HEK293 (cell line): ENCODE data around the gene SAMM50.

Source experiments
- CTCF ChIA-PET: fragments of 350-600 bp; formaldehyde crosslinking; extraction: SDS; loops from one replicate; lab custom pipeline; 2021; ENCODE audit warnings: antibody characterized with exemption; lab: Yijun Ruan, JAX
- POLR2A ChIA-PET: fragments of 300-600 bp; formaldehyde crosslinking; extraction: SDS; loops from one replicate; lab custom pipeline; 2020; ENCODE audit warnings: antibody characterized with exemption, inconsistent platforms; lab: Yijun Ruan, JAX
- H3K27ac ChIP-seq: fragments of 200-500 bp; sonication (Bioruptor generic); 2 replicates; pipeline ENCODE4 v1.5.1; 2014; ENCODE audit warnings: low read depth, low read length, control low read depth, inconsistent platforms; ENCODE audit errors: extremely low read depth
- H3K36me3 ChIP-seq, 2 experiments: fragments of 200-500 bp in 1 of 2; sonication (Bioruptor generic) in 1 of 2; 1 replicate in 1 of 2; 2 replicates in 1 of 2; pipeline ENCODE4 v1.5.1; 2014 to 2017; ENCODE audit warnings: inconsistent platforms in 2 of 2, low read length in 2 of 2; ENCODE audit not compliant: control insufficient read depth in 2 of 2, insufficient read depth in 1 of 2
- H3K4me1 ChIP-seq: fragments of 200-500 bp; sonication (Bioruptor generic); 2 replicates; pipeline ENCODE4 v1.5.1; 2014; ENCODE audit warnings: mild to moderate bottlenecking, low read length, inconsistent platforms; ENCODE audit not compliant: control insufficient read depth, insufficient read depth
- H3K4me3 ChIP-seq: 2 replicates; pipeline ENCODE4 v1.5.1; 2011; ENCODE audit warnings: low read depth, mild to moderate bottlenecking, control low read depth, low read length, moderate library complexity
- H3K9me3 ChIP-seq: fragments of 200-500 bp; sonication (Bioruptor generic); 2 replicates; pipeline ENCODE4 v1.5.1; 2014; ENCODE audit warnings: low read depth, low read length, inconsistent platforms; ENCODE audit not compliant: control insufficient read depth, insufficient read depth
- AEBP2 ChIP-seq: fragments of 450-650 bp; formaldehyde crosslinking; IDR thresholded peaks from 2 replicates; pipeline ENCODE4 v1.5.1; 2016; ENCODE audit warnings: missing biosample characterization, missing genetic modification characterization, borderline replicate concordance
- FEZF1 ChIP-seq: fragments of 450-650 bp; formaldehyde crosslinking; IDR thresholded peaks from 2 replicates; pipeline ENCODE4 v1.5.1; 2016; ENCODE audit warnings: missing biosample characterization, missing genetic modification characterization
- GLIS2 ChIP-seq: fragments of 450-650 bp; formaldehyde crosslinking; IDR thresholded peaks from 2 replicates; pipeline ENCODE4 v1.5.1; 2016; ENCODE audit warnings: missing biosample characterization, missing genetic modification characterization
- MYNN ChIP-seq: fragments of 450-650 bp; formaldehyde crosslinking; IDR thresholded peaks from 2 replicates; pipeline ENCODE4 v1.5.1; 2016; ENCODE audit warnings: missing biosample characterization, missing genetic modification characterization, borderline replicate concordance
- PBX3 ChIP-seq: sonication (generic); formaldehyde crosslinking; IDR thresholded peaks from 2 replicates; pipeline ENCODE4 v1.8.1; 2022; ENCODE audit warnings: mild to moderate bottlenecking, moderate library complexity, missing genetic modification reagents
- PRDM4 ChIP-seq: fragments of 450-650 bp; formaldehyde crosslinking; IDR thresholded peaks from 2 replicates; pipeline ENCODE4 v1.5.1; 2017; ENCODE audit warnings: missing biosample characterization, missing genetic modification characterization
- PRDM6 ChIP-seq: fragments of 450-650 bp; formaldehyde crosslinking; IDR thresholded peaks from 2 replicates; pipeline ENCODE4 v1.5.1; 2017; ENCODE audit warnings: missing biosample characterization, missing genetic modification characterization
- SP7 ChIP-seq: fragments of 450-650 bp; formaldehyde crosslinking; IDR thresholded peaks from 2 replicates; pipeline ENCODE4 v1.5.1; 2016; ENCODE audit warnings: missing biosample characterization, missing genetic modification characterization
- YY2 ChIP-seq: fragments of 450-650 bp; formaldehyde crosslinking; IDR thresholded peaks from 2 replicates; pipeline ENCODE4 v1.5.1; 2016; ENCODE audit warnings: missing biosample characterization, missing genetic modification characterization
- ZBTB11 ChIP-seq: fragments of 450-650 bp; formaldehyde crosslinking; conservative IDR thresholded peaks from 2 replicates; pipeline ENCODE4 v1.5.1; 2016; ENCODE audit warnings: low read depth, missing biosample characterization, missing genetic modification characterization
- ZBTB8A ChIP-seq: fragments of 450-650 bp; formaldehyde crosslinking; IDR thresholded peaks from 2 replicates; pipeline ENCODE4 v1.5.1; 2016; ENCODE audit warnings: missing biosample characterization, missing genetic modification characterization
- ZNF146 ChIP-seq: fragments of 450-650 bp; formaldehyde crosslinking; IDR thresholded peaks from 2 replicates; pipeline ENCODE4 v1.5.1; 2016; ENCODE audit warnings: missing biosample characterization, missing genetic modification characterization
- ZNF155 ChIP-seq: fragments of 450-650 bp; formaldehyde crosslinking; IDR thresholded peaks from 2 replicates; pipeline ENCODE4 v1.5.1; 2016; ENCODE audit warnings: missing biosample characterization, missing genetic modification characterization
- ZNF2 ChIP-seq: fragments of 450-650 bp; formaldehyde crosslinking; IDR thresholded peaks from 2 replicates; pipeline ENCODE4 v1.5.1; 2016; ENCODE audit warnings: missing biosample characterization, missing genetic modification characterization
- ZNF211 ChIP-seq: fragments of 450-650 bp; formaldehyde crosslinking; IDR thresholded peaks from 2 replicates; pipeline ENCODE4 v1.5.1; 2016; ENCODE audit warnings: low read depth, missing biosample characterization, missing genetic modification characterization
- ZNF324 ChIP-seq: fragments of 450-650 bp; formaldehyde crosslinking; IDR thresholded peaks from 2 replicates; pipeline ENCODE4 v1.5.1; 2016; ENCODE audit warnings: missing biosample characterization, missing genetic modification characterization
- ZNF366 ChIP-seq: fragments of 450-650 bp; formaldehyde crosslinking; conservative IDR thresholded peaks from 2 replicates; pipeline ENCODE4 v1.5.1; 2016; ENCODE audit warnings: missing biosample characterization, missing genetic modification characterization
- ZNF549 ChIP-seq: fragments of 450-650 bp; IDR thresholded peaks from 2 replicates; pipeline ENCODE4 v1.5.1; 2018; ENCODE audit warnings: missing biosample characterization, missing genetic modification characterization, mild to moderate bottlenecking, inconsistent platforms, moderate library complexity
- ZNF629 ChIP-seq: fragments of 450-650 bp; formaldehyde crosslinking; IDR thresholded peaks from 2 replicates; pipeline ENCODE4 v1.5.1; 2017; ENCODE audit warnings: missing biosample characterization, missing genetic modification characterization
- ZNF768 ChIP-seq: fragments of 450-650 bp; formaldehyde crosslinking; IDR thresholded peaks from 2 replicates; pipeline ENCODE4 v1.5.1; 2018; ENCODE audit warnings: missing biosample characterization, mild to moderate bottlenecking, missing genetic modification characterization
- ZNF777 ChIP-seq: fragments of 450-650 bp; formaldehyde crosslinking; IDR thresholded peaks from 2 replicates; pipeline ENCODE4 v1.5.1; 2017; ENCODE audit warnings: missing biosample characterization, missing genetic modification characterization, borderline replicate concordance
- ZNF791 ChIP-seq: fragments of 450-650 bp; formaldehyde crosslinking; IDR thresholded peaks from 2 replicates; pipeline ENCODE4 v1.5.1; 2016; ENCODE audit warnings: missing biosample characterization, missing genetic modification characterization
- ZNF830 ChIP-seq: fragments of 450-650 bp; IDR thresholded peaks from 2 replicates; pipeline ENCODE4 v1.5.0; 2018; ENCODE audit warnings: missing biosample characterization, missing genetic modification characterization, low read depth, mild to moderate bottlenecking, moderate library complexity

SAMM50 gene

GRCh38 chr22:44042249-44043218 is 87.3 kb downstream of the SAMM50 start:
- Histone ChIP-seq H3K4me3 (no peak overlapping the region), H3K27ac (no peak overlapping the region), H3K36me3 (no peaks in the 10 kb centered on the region), H3K9me3 (no peaks in the 10 kb centered on the region), H3K4me1 (no peaks in the 10 kb centered on the region)
- CTCF ChIA-PET = interaction anchor here (1.2 kb wide), 1 partner anchor 49 kb away, joined by 4 read pairs; no protein-coding TSS in a partner anchor
- POLR2A ChIA-PET = no interaction called here
- TF ChIP-seq FEZF1 (tag by site-specific recombination) (no peak), PRDM4 (tag by site-specific recombination) (no peak), MYNN (tag by site-specific recombination) (no peak), ZNF155 (tag by site-specific recombination) (no peak), GLIS2 (tag by site-specific recombination) (no peak), SP7 (tag by site-specific recombination) (no peak), ZNF791 (no peak), ZNF629 (tag by site-specific recombination) (no peak), ZNF2 (tag by site-specific recombination) (no peak), ZBTB8A (tag by site-specific recombination) (no peak), ZNF549 (tag by site-specific recombination) (no peak), ZNF146 (tag by site-specific recombination) (no peak), PRDM6 (tag by site-specific recombination) (no peak), ZNF211 (tag by site-specific recombination) (no peak), ZNF768 (no peak)

GRCh38 chr22:44045145-44045544 is 89.9 kb downstream of the SAMM50 start:
- no peaks in the 10 kb centered on the region for H3K9me3 ChIP-seq
- H3K36me3 ChIP-seq = no peaks in the 10 kb centered on the region
- ChIA-PET CTCF (interaction anchor here (1.0 kb wide), 2 partner anchors 12 to 52 kb away, joined by 3 to 6 read pairs; no protein-coding TSS in a partner anchor), POLR2A (no interaction called here)
- no peaks in the 10 kb centered on the region for H3K4me1 ChIP-seq
- no peak overlapping the region for H3K27ac ChIP-seq
- H3K4me3 ChIP-seq = no peak overlapping the region
- TF ChIP-seq PBX3 (CRISPR knock-in tag) (no peak), ZNF830 (tag by site-specific recombination) (no peak), ZNF777 (no peak), ZNF324 (tag by site-specific recombination) (no peak), ZBTB11 (tag by site-specific recombination) (no peak), ZNF366 (tag by site-specific recombination) (no peak), YY2 (tag by site-specific recombination) (no peak), AEBP2 (tag by site-specific recombination) (no peak)
